HG03025 (cell line): Measurements from ENCODE around the gene NES.

Experiments used
- ATAC-seq: cut with Tn5 transposase; IDR thresholded peaks from one replicate; pipeline ENCODE4 v1.9.1; 2021; ENCODE audit warnings: mild to moderate bottlenecking, moderate library complexity; ENCODE audit not compliant: unreplicated experiment, low FRiP score

NES gene

DNA sequence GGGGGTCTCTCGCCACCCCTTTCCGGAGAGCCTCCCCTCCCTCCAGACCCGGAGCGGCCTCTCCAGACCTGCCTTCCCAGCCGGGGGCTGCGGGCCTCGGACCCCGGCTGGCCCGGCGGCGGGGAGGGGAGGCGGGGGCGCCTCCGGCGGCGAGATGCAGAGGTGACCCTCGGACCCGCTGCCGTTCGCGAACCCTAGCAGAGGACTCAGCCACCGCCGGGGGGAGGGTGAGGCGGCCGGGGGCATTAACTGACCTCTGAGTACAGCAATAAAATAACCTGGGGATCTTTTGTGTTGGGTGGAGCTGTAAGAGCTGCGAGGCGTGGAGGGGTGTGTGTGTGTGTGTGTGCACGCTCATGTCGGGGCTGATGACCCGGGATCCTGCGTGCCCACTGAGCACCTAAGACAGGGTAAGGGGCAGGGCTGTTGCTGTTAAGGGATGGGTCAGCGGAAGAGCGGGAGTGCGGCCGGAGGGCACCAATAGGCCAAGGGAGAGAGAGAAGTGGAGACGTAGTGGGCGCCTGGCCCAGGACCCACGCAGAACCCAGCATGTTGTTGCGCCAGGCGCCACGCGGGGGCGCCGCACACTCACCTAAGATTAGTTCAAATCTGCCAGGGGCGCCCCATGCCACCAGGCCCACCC lies 51.6 kb downstream of the NES start:
- ATAC-seq: no peak

DNA sequence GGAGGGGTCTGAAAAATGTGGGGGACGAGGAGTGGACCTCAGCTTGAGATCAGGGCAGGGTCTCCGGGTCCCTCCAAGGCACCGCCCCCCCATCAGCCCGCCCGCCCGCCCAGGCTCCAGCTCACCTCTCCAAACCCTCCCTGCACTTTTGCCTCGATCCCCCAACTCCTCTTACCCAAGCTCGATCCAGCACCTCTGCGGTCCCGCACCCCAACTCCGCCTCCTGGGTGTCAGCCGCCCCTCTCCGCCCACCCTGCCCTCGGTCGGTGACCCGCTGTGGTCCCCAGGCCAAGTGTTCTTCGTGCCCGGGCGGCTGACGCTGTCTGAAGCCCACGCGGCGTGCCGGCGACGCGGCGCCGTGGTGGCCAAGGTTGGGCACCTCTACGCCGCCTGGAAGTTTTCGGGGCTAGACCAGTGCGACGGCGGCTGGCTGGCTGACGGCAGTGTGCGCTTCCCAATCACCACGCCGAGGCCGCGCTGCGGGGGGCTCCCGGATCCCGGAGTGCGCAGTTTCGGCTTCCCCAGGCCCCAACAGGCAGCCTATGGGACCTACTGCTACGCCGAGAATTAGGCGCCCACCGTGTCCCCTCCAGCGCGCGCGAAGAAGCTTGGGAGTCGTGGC lies 52.3 kb downstream of the NES start:
- ATAC-seq: no peak

DNA sequence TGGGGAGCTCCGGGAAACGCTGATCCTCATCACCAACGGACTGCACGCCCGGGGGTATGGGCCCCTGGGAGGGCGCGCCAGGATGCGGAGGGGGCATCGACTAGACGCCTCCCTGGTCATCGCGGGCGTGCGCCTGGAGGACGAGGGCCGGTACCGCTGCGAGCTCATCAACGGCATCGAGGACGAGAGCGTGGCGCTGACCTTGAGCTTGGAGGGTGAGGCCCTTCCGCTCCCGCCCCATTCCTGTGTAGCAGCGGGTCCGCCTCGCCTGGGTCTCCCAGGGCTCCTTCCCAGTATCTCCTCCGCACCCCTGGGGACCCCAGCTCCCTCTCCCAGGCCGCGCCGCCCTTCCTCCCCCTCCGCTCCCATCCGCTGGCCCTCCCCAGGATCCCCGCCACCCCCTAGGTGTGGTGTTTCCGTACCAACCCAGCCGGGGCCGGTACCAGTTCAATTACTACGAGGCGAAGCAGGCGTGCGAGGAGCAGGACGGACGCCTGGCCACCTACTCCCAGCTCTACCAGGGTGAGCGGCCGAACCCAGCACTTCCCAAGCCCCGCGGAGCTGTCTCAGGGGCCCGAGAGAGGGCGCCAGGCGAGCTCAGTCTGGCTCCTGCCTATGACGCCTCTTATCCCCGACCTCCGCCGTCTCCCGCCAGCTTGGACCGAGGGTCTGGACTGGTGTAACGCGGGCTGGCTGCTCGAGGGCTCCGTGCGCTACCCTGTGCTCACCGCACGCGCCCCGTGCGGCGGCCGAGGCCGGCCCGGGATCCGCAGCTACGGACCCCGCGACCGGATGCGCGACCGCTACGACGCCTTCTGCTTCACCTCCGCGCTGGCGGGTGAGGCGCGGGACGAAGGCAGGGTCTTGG lies 53.0 kb downstream of the NES start:
- ATAC-seq: no peak

DNA sequence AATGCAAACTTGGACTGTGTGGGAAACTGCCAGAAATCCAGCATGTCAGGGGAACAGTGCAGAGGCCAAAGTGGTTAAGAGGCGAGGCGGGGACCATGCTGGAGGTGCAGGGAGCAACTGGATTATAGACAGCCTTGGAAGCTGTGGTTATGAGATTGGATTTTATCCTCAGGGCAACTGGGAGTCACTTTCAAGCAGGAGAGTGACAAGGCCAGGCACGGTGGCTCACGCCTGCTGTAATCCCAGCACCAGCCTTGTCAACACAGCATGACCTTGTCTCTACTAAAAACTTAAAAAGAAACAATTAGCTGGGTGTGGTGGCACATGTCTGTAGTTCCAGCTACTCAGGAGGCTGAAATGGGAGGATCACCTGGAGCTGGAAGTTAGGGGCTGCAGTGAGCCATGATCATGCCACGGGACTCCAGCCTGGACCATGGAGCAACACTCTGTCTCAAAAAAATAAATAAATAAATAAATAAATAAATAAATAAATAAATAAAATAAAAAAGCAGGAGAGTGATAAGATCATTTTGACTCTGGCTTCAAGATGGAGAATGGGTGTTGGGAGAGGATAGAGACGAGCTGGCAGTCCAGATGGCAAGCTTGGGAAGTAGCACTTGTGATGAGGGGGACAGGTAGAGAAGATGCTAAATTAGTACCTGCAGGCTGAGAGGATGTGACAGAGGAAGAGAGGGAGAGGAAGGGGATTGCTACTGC lies 54.5 kb downstream of the NES start:
- no peak for ATAC-seq

DNA sequence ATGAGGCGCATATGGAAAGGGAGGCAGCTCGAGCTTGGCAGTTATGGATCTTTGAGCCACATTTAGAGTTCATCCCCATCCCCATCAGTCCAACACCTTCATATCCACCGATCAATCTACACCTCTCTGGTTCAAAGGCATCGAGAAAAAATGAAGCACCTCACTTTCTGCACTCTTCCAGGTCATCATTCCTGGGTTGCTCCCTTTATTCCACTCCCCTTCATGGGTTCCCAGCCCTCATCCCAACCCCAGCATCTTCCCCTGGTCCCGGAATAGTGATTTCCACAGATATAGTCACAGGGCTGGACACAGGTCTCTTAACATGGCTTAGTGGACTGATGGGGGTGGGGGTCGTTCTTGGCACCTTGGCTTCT lies 57.6 kb downstream of the NES start:
- no peak for ATAC-seq

DNA sequence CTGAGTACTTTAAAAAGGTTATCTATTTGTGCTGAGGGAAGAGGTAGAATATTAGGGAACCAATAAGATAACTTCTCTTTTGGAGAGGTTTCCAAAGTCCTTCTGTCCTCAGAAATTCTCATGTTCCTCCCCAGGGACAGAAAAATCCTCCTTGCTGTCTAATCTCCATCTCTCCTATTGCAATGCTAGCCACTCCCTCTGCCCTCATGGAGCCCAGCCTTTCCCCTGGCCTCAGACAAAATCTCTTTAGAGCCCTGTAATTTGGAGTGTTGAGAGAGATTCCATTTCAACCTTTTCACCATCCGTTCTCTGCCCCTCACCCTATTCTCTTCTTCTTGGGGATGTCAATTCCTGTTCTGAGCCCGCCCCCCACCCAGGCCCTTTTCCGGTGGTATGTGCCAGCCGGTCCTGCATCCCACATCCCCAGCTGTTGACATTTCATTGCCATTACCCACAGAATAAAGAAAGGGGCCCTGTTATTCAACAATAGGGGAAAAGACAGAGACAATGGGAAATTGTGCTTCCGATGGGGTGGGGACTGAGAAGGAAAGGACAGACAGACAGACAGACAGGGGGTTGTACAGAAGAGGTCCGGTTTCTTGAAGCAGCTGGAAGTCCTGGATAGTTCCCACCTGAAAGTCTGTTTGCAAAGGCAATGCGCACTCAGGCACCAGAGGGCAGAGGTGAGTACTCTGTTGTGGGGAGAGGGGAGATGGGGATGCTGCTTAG lies 58.2 kb downstream of the NES start, which contains the start of gene HAPLN2:
HAPLN2 (plus strand) TSS at position 563 of the 729 bp plus-strand sequence. CDS start 4,076 bp downstream, outside the sequence.
- ATAC-seq: no peak
